ENCODE results near the gene C8B. TPM values are rescaled to one million over a fixed set of nuclear protein-coding genes. Genes with fewer than 3 reads are reported as not detected.

Gene C8B
- total and polyA plus RNA-seq, 9 of the 15 experiments (the other 6 are each of a cell fraction or from before 2014, with no cell fraction given), result not detected

GRCh38 chr1:56993475-56993874 lies 27.7 kb upstream of the C8B start:
- no peaks in the 10 kb centered on the region for H3K36me3 ChIP-seq (ENCODE audit: control insufficient read depth, insufficient read depth, low read length)
- no TSS peak for BruUV-seq (replicated peaks)
- in situ Hi-C loops (cut with MboI), result no loop called here
- WGBS (ENCODE audit: insufficient coverage, low coverage, missing lambda C conversion rate), result 0% methylated on average over 5 of the region's 5 CpGs
- POLR2A ChIA-PET, result no interaction called here
- no peaks in the 10 kb centered on the region for H3K79me2 ChIP-seq (ENCODE audit: control insufficient read depth, insufficient read depth, low read length)
- H3K9me1 ChIP-seq (ENCODE audit: control insufficient read depth, insufficient read depth, low read length), result no peaks in the 10 kb centered on the region
- intact Hi-C loops (cut with micrococcal nuclease), result no loop called here
- H3K4me3 ChIP-seq, result no peak overlapping the region
- H3K27ac ChIP-seq (ENCODE audit: extremely low read depth, low read depth, low read length), result no peak overlapping the region
- ATAC-seq (no peak), FAIRE-seq (no peak), DNase-seq (ENCODE audit: extremely low read depth in 1 of 4, low spot score in 3 of 4) (no peak)
- no peak overlapping the region for H3K9ac ChIP-seq (ENCODE audit: insufficient read depth in 1 of 2, low read depth in 2 of 2, low read length in 2 of 2)
- no peak overlapping the region for H3K4me2 ChIP-seq (ENCODE audit: insufficient read depth, low read length)
- no peaks in the 10 kb centered on the region for H4K20me1 ChIP-seq (replicated peaks; ENCODE audit: control insufficient read depth, insufficient read depth, low read length)
- no peaks in the 10 kb centered on the region for H3K4me1 ChIP-seq (replicated peaks in 1 of 2; ENCODE audit: control insufficient read depth in 2 of 2, insufficient read depth in 2 of 2, low read length in 2 of 2)
- CTCF ChIA-PET (ENCODE audit: low intra/inter-chr PET ratio), result no interaction called here
- no peak overlapping the region for H2AFZ ChIP-seq (ENCODE audit: low read depth, low read length)
- H3K9me3 ChIP-seq (replicated peaks; ENCODE audit: control insufficient read depth, insufficient read depth, low read depth, low read length), result no peaks in the 10 kb centered on the region
- peaks cover 0 to 6% of the 10 kb centered on the region in 2 experiments; a peak in 2 of 5 replicates for H3K27me3 ChIP-seq (ENCODE audit: control insufficient read depth in 2 of 2, insufficient read depth in 2 of 2, low read length in 2 of 2)
- no peak for TF ChIP-seq DEAF1 (CRISPR knock-in tag; IDR thresholded peaks at IDR 0.05)
- TF ChIP-seq ZBTB2 (IDR thresholded peaks at IDR 0.05), result no peak
- TF ChIP-seq ZNF318 (IDR thresholded peaks at IDR 0.05; ENCODE audit: borderline replicate concordance in 1 of 2, low read depth in 1 of 2), result no peak
- no peak for TF ChIP-seq KLF10 (CRISPR knock-in tag; IDR thresholded peaks at IDR 0.05)
- no peak for TF ChIP-seq ZNF551 (CRISPR knock-in tag; IDR thresholded peaks at IDR 0.05)
- no peak for TF ChIP-seq HDAC8 (tag; IDR thresholded peaks at IDR 0.05)
- no peak for TF ChIP-seq FOXO4 (CRISPR knock-in tag; IDR thresholded peaks at IDR 0.05)
- no peak for TF ChIP-seq DPF2 (IDR thresholded peaks at IDR 0.05)
- no peak for TF ChIP-seq TCF7L2 (IDR thresholded peaks at IDR 0.05; ENCODE audit: low read depth, low read length)
- no peak for TF ChIP-seq ESRRB (CRISPR knock-in tag; IDR thresholded peaks at IDR 0.05; ENCODE audit: borderline replicate concordance)
